Glutamatergic neuron (in vitro differentiated cells): ENCODE measurements around the gene KAZALD1. TPM values are rescaled to one million over a fixed set of nuclear protein-coding genes. Genes with fewer than 3 reads are reported as not detected.

Experiments
- DNase-seq: peaks from one replicate; pipeline ENCODE4 v3.0.0; 2022
- H3K27ac Mint-ChIP-seq: one replicate; pipeline ENCODE4 v1.8.0; 2020; ENCODE audit warnings: mild to moderate bottlenecking, mixed read lengths, inconsistent platforms; ENCODE audit not compliant: unreplicated experiment
- H3K27me3 Mint-ChIP-seq: one replicate; pipeline ENCODE4 v1.8.0; 2020; ENCODE audit warnings: mild to moderate bottlenecking, moderate library complexity, mixed read lengths, inconsistent platforms; ENCODE audit not compliant: unreplicated experiment
- H3K36me3 Mint-ChIP-seq: one replicate; pipeline ENCODE4 v1.8.0; 2020; ENCODE audit warnings: mild to moderate bottlenecking, mixed read lengths, inconsistent platforms; ENCODE audit not compliant: unreplicated experiment
- H3K4me1 Mint-ChIP-seq: one replicate; pipeline ENCODE4 v1.8.0; 2020; ENCODE audit warnings: mild to moderate bottlenecking, low read depth, mixed read lengths, inconsistent platforms; ENCODE audit not compliant: unreplicated experiment
- H3K4me3 Mint-ChIP-seq: one replicate; pipeline ENCODE4 v1.8.0; 2020; ENCODE audit warnings: mild to moderate bottlenecking, mixed read lengths, inconsistent platforms; ENCODE audit not compliant: unreplicated experiment
- H3K9me3 Mint-ChIP-seq: one replicate; pipeline ENCODE4 v1.8.0; 2020; ENCODE audit warnings: mild to moderate bottlenecking, moderate library complexity, mixed read lengths, inconsistent platforms; ENCODE audit not compliant: unreplicated experiment
- CTCF ChIP-seq: fragments of 200-600 bp; sonication (generic); IDR thresholded peaks from one replicate; pipeline ENCODE4 v1.5.0; 2021; ENCODE audit not compliant: partially characterized antibody, unreplicated experiment
- total RNA-seq: library from RNA; stranded (reverse); fragmentation: NEBNext Ultra II Directional; extraction: Animal tissue kit (Norgen Biotek cat#: 25700); gene quantifications from one replicate; pipeline ENCODE4 v1.2.1, GENCODE V29; 2021; ENCODE audit not compliant: unreplicated experiment

The KAZALD1 gene
- total RNA-seq, 1 donor from 2014 or later, result 0.59 TPM

GRCh38 chr10:101064415-101065030 lies 2.7 kb downstream of the KAZALD1 start:
- no peak overlapping the region for H3K27ac Mint-ChIP-seq
- TF ChIP-seq CTCF, result no peak
- DNase-seq, result no peak

GRCh38 chr10:101065481-101066145 lies 3.8 kb downstream of the KAZALD1 start:
- Mint-ChIP-seq H3K4me1 (peaks cover 3% of the 10 kb centered on the region), H3K9me3 (peaks cover 1% of the 10 kb centered on the region), H3K27me3 (peaks cover 14% of the 10 kb centered on the region), H3K36me3 (no peaks in the 10 kb centered on the region), H3K4me3 (peak overlapping the region; percentile 16), H3K27ac (no peak overlapping the region)
- TF ChIP-seq CTCF, result no peak
- DNase-seq, result no peak

More at GRCh38 chr10:101064415-101065030, 2.7 kb downstream of the KAZALD1 start:
- H3K4me3 Mint-ChIP-seq, result no peak overlapping the region
- H3K27me3 Mint-ChIP-seq, result peaks cover 14% of the 10 kb centered on the region
- no peaks in the 10 kb centered on the region for H3K36me3 Mint-ChIP-seq
- H3K4me1 Mint-ChIP-seq, result peaks cover 3% of the 10 kb centered on the region
- H3K9me3 Mint-ChIP-seq, result peaks cover 3% of the 10 kb centered on the region

- peaks cover 14% of the 10 kb centered on the region for H3K27me3 Mint-ChIP-seq
- peaks cover 3% of the 10 kb centered on the region for H3K4me1 Mint-ChIP-seq
- DNase-seq, result peak; percentile 64
- H3K9me3 Mint-ChIP-seq, result no peaks in the 10 kb centered on the region
- H3K4me3 Mint-ChIP-seq, result peak overlapping the region; percentile 38
- no peak overlapping the region for H3K27ac Mint-ChIP-seq
- no peaks in the 10 kb centered on the region for H3K36me3 Mint-ChIP-seq
- no peak for TF ChIP-seq CTCF
Measured at GRCh38 chr10:101066146-101066895, 4.5 kb downstream of the KAZALD1 start.

GRCh38 chr10:101066896-101067355 lies 5.1 kb downstream of the KAZALD1 start:
- no peak overlapping the region for H3K27ac Mint-ChIP-seq
- H3K27me3 Mint-ChIP-seq, result peaks cover 15% of the 10 kb centered on the region
- no peaks in the 10 kb centered on the region for H3K9me3 Mint-ChIP-seq

More at GRCh38 chr10:101066896-101067355, 5.1 kb downstream of the KAZALD1 start:
- peak; percentile 29 for DNase-seq
- Mint-ChIP-seq H3K4me3 (peak overlapping the region; percentile 87), H3K36me3 (no peaks in the 10 kb centered on the region), H3K4me1 (peaks cover 5% of the 10 kb centered on the region)
- TF ChIP-seq CTCF, result no peak
